A549 (cell line): ENCODE results near the gene FAM3C.

Source experiments
- CHD2 ChIP-seq: fragments of 150-350 bp; IDR thresholded peaks from 2 replicates; pipeline ENCODE4 v1.6.1; 2014; ENCODE audit warnings: low read length; ENCODE audit not compliant: partially characterized antibody
- HOXA7 ChIP-seq: fragments of 250-450 bp; sonication (Bioruptor Pico); IDR thresholded peaks from 2 replicates; pipeline ENCODE4 v1.5.0; 2020; ENCODE audit warnings: mild to moderate bottlenecking, moderate library complexity
- RNF2 ChIP-seq: fragments of 200-600 bp; sonication (generic); IDR thresholded peaks from 2 replicates; pipeline ENCODE4 v1.6.1; 2016; ENCODE audit warnings: low read depth, mild to moderate bottlenecking, antibody characterized with exemption, moderate library complexity, borderline replicate concordance
- TF ChIP-seq, protein P1 (sequence below): fragments of 200-600 bp; sonication (generic); IDR thresholded peaks from 2 replicates; pipeline ENCODE4 v1.6.1; 2016; ENCODE audit warnings: antibody characterized with exemption, mild to moderate bottlenecking, moderate library complexity
- TF ChIP-seq, protein P2 (sequence below): fragments of >200 bp; sonication (Bioruptor Twin); formaldehyde crosslinking; IDR thresholded peaks from 3 replicates; pipeline ENCODE4 v1.5.1; 2016
- TF ChIP-seq, protein P3 (sequence below): fragments of 450-650 bp; IDR thresholded peaks from 2 replicates; pipeline ENCODE4 v1.6.1; 2014; ENCODE audit warnings: antibody characterized with exemption

DNA sequence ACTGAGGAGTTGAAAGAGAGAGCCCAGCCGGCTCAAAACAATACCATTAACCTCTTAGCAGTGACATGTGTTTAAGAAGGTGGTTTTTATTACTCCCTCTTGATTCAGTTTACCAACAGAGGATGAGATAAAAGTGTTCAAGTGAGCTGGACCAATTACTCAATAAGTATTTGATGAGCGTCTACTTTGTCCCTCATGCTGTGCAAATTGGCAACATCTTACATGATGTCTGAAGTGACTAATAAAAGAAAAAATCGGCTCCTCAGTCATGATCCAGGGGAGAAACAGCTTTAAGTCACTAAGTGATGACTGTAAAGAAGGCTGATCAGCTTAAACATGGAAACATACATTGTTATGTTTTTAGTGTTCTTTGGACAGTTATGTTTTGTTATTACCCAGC, 59.5 kb downstream of the FAM3C start:
- no peak for TF ChIP-seq CHD2
- TF ChIP-seq, protein P1, sequence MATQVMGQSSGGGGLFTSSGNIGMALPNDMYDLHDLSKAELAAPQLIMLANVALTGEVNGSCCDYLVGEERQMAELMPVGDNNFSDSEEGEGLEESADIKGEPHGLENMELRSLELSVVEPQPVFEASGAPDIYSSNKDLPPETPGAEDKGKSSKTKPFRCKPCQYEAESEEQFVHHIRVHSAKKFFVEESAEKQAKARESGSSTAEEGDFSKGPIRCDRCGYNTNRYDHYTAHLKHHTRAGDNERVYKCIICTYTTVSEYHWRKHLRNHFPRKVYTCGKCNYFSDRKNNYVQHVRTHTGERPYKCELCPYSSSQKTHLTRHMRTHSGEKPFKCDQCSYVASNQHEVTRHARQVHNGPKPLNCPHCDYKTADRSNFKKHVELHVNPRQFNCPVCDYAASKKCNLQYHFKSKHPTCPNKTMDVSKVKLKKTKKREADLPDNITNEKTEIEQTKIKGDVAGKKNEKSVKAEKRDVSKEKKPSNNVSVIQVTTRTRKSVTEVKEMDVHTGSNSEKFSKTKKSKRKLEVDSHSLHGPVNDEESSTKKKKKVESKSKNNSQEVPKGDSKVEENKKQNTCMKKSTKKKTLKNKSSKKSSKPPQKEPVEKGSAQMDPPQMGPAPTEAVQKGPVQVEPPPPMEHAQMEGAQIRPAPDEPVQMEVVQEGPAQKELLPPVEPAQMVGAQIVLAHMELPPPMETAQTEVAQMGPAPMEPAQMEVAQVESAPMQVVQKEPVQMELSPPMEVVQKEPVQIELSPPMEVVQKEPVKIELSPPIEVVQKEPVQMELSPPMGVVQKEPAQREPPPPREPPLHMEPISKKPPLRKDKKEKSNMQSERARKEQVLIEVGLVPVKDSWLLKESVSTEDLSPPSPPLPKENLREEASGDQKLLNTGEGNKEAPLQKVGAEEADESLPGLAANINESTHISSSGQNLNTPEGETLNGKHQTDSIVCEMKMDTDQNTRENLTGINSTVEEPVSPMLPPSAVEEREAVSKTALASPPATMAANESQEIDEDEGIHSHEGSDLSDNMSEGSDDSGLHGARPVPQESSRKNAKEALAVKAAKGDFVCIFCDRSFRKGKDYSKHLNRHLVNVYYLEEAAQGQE: no peak
- TF ChIP-seq, protein P2, sequence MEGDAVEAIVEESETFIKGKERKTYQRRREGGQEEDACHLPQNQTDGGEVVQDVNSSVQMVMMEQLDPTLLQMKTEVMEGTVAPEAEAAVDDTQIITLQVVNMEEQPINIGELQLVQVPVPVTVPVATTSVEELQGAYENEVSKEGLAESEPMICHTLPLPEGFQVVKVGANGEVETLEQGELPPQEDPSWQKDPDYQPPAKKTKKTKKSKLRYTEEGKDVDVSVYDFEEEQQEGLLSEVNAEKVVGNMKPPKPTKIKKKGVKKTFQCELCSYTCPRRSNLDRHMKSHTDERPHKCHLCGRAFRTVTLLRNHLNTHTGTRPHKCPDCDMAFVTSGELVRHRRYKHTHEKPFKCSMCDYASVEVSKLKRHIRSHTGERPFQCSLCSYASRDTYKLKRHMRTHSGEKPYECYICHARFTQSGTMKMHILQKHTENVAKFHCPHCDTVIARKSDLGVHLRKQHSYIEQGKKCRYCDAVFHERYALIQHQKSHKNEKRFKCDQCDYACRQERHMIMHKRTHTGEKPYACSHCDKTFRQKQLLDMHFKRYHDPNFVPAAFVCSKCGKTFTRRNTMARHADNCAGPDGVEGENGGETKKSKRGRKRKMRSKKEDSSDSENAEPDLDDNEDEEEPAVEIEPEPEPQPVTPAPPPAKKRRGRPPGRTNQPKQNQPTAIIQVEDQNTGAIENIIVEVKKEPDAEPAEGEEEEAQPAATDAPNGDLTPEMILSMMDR: no peak
- TF ChIP-seq, protein P3, sequence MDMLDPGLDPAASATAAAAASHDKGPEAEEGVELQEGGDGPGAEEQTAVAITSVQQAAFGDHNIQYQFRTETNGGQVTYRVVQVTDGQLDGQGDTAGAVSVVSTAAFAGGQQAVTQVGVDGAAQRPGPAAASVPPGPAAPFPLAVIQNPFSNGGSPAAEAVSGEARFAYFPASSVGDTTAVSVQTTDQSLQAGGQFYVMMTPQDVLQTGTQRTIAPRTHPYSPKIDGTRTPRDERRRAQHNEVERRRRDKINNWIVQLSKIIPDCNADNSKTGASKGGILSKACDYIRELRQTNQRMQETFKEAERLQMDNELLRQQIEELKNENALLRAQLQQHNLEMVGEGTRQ: no peak
- no peak for TF ChIP-seq RNF2
- TF ChIP-seq HOXA7: no peak
